Stimulated activated naive CD8-positive, alpha-beta T cell treated with anti-CD3 and anti-CD28 coated beads, Interleukin-15, amount 100 ng/mL, for 72 hours (primary cell): Measurements from ENCODE around the gene FBXO47.

Experiments
- ATAC-seq: fragments of 150-1000 bp; cut with Tn5 transposase; 2 replicates; pipeline ENCODE4 v1.10.0; 2021; ENCODE audit warnings: mild to moderate bottlenecking, moderate library complexity
- DNase-seq, 2 donors: peaks; one replicate each; pipeline ENCODE4 v3.0.0; 2021 to 2022
- H3K27ac Mint-ChIP-seq, 2 donors: one replicate each; pipeline ENCODE4 v1.8.0; 2022; ENCODE audit warnings: mild to moderate bottlenecking in 2 of 2, mixed read lengths in 2 of 2, moderate library complexity in 2 of 2
- H3K27me3 Mint-ChIP-seq: one replicate; pipeline ENCODE4 v1.8.0; 2022; ENCODE audit warnings: mixed read lengths
- H3K4me1 Mint-ChIP-seq: one replicate; pipeline ENCODE4 v1.8.0; 2022; ENCODE audit warnings: mild to moderate bottlenecking, mixed read lengths
- H3K4me3 Mint-ChIP-seq, 2 donors: one replicate each; pipeline ENCODE4 v1.8.0; 2022; ENCODE audit warnings: mild to moderate bottlenecking in 2 of 2, mixed read lengths in 2 of 2, moderate library complexity in 1 of 2
- H3K9me3 Mint-ChIP-seq, 2 donors: one replicate each; pipeline ENCODE4 v1.8.0; 2022; ENCODE audit warnings: mixed read lengths in 2 of 2

FBXO47 gene

GRCh38 chr17:38904892-38905291 lies 62.3 kb downstream of the FBXO47 start:
- no peak for ATAC-seq
- H3K4me1 Mint-ChIP-seq = peaks cover 74% of the 10 kb centered on the region
- H3K9me3 Mint-ChIP-seq = no peaks in the 10 kb centered on the region
- DNase-seq = no peak
- no peaks in the 10 kb centered on the region for H3K27me3 Mint-ChIP-seq
- H3K4me3 Mint-ChIP-seq = no peak overlapping the region
- no peak overlapping the region for H3K27ac Mint-ChIP-seq

GRCh38 chr17:38903404-38903803 lies 63.8 kb downstream of the FBXO47 start:
- peak overlapping the region in 1 of 2 donors; percentile 85 for H3K27ac Mint-ChIP-seq
- DNase-seq (no peak), ATAC-seq (no peak)
- H3K4me3 Mint-ChIP-seq = no peak overlapping the region
- peaks cover 79% of the 10 kb centered on the region for H3K4me1 Mint-ChIP-seq
- no peaks in the 10 kb centered on the region for H3K27me3 Mint-ChIP-seq
- H3K9me3 Mint-ChIP-seq = no peaks in the 10 kb centered on the region

- peak overlapping the region in 1 of 2 donors; percentile 55 for H3K4me3 Mint-ChIP-seq
- H3K27me3 Mint-ChIP-seq = no peaks in the 10 kb centered on the region
- H3K4me1 Mint-ChIP-seq = peaks cover 79% of the 10 kb centered on the region
- no peaks in the 10 kb centered on the region for H3K9me3 Mint-ChIP-seq
- H3K27ac Mint-ChIP-seq = peak overlapping the region in 1 of 2 donors; percentile 80
- ATAC-seq = no peak
- no peak for DNase-seq
Observed at GRCh38 chr17:38900978-38901656, 66.1 kb downstream of the FBXO47 start.

GRCh38 chr17:38899421-38899820 lies 67.8 kb downstream of the FBXO47 start:
- H3K4me3 Mint-ChIP-seq = peak overlapping the region; percentile 87 to 88
- no peaks in the 10 kb centered on the region for H3K27me3 Mint-ChIP-seq
- peak; percentile 29 for ATAC-seq
- H3K27ac Mint-ChIP-seq = peak overlapping the region; percentile 68 to 83
- DNase-seq = no peak
- peaks cover 81% of the 10 kb centered on the region for H3K4me1 Mint-ChIP-seq
- H3K9me3 Mint-ChIP-seq = no peaks in the 10 kb centered on the region

GRCh38 chr17:38898812-38899348 lies 68.3 kb downstream of the FBXO47 start:
- peak; percentile 92 for ATAC-seq
- H3K27ac Mint-ChIP-seq = peak overlapping the region; percentile 83 to 96
- no peaks in the 10 kb centered on the region for H3K9me3 Mint-ChIP-seq
- peak overlapping the region; percentile 87 to 88 for H3K4me3 Mint-ChIP-seq
- DNase-seq = peak; percentile 86 to 92
- peaks cover 87% of the 10 kb centered on the region for H3K4me1 Mint-ChIP-seq
- no peaks in the 10 kb centered on the region for H3K27me3 Mint-ChIP-seq

- H3K27me3 Mint-ChIP-seq = no peaks in the 10 kb centered on the region
- peak; percentile 55 to 57 for DNase-seq
- H3K27ac Mint-ChIP-seq = peak overlapping the region; percentile 83 to 96
- no peaks in the 10 kb centered on the region for H3K9me3 Mint-ChIP-seq
- H3K4me3 Mint-ChIP-seq = peak overlapping the region; percentile 87 to 88
- ATAC-seq = peak; percentile 49
- peaks cover 89% of the 10 kb centered on the region for H3K4me1 Mint-ChIP-seq
Observed at GRCh38 chr17:38898291-38898679, 68.9 kb downstream of the FBXO47 start.

- Mint-ChIP-seq H3K27ac (peak overlapping the region; percentile 83 to 96), H3K4me1 (peaks cover 89% of the 10 kb centered on the region), H3K4me3 (peak overlapping the region; percentile 87 to 88), H3K9me3 (no peaks in the 10 kb centered on the region), H3K27me3 (no peaks in the 10 kb centered on the region)
- peak; percentile 0 for ATAC-seq
- DNase-seq = no peak
Observed at GRCh38 chr17:38897671-38898290, 69.4 kb downstream of the FBXO47 start.

- DNase-seq (no peak), ATAC-seq (no peak)
- Mint-ChIP-seq H3K27ac (peak overlapping the region; percentile 74 to 96), H3K4me3 (peak overlapping the region; percentile 87 to 88), H3K4me1 (peaks cover 94% of the 10 kb centered on the region), H3K9me3 (no peaks in the 10 kb centered on the region), H3K27me3 (no peaks in the 10 kb centered on the region)
Observed at GRCh38 chr17:38897176-38897575, 70.0 kb downstream of the FBXO47 start.

GRCh38 chr17:38896346-38896954 lies 70.8 kb downstream of the FBXO47 start:
- Mint-ChIP-seq H3K9me3 (no peaks in the 10 kb centered on the region), H3K4me3 (peak overlapping the region in 1 of 2 donors; percentile 9), H3K27ac (peak overlapping the region; percentile 46 to 71), H3K4me1 (peaks cover 94% of the 10 kb centered on the region), H3K27me3 (no peaks in the 10 kb centered on the region)
- ATAC-seq (no peak), DNase-seq (no peak)

GRCh38 chr17:38894276-38894675 lies 72.9 kb downstream of the FBXO47 start:
- H3K9me3 Mint-ChIP-seq = no peaks in the 10 kb centered on the region
- H3K27ac Mint-ChIP-seq = peak overlapping the region; percentile 31 to 74
- H3K4me3 Mint-ChIP-seq = peak overlapping the region in 1 of 2 donors; percentile 67
- H3K27me3 Mint-ChIP-seq = no peaks in the 10 kb centered on the region
- DNase-seq (no peak), ATAC-seq (no peak)
- H3K4me1 Mint-ChIP-seq = peaks cover 96% of the 10 kb centered on the region

- H3K27me3 Mint-ChIP-seq = no peaks in the 10 kb centered on the region
- no peaks in the 10 kb centered on the region for H3K9me3 Mint-ChIP-seq
- H3K27ac Mint-ChIP-seq = peak overlapping the region; percentile 74 to 80
- DNase-seq (peak in 1 of 2 donors; percentile 57), ATAC-seq (peak; percentile 65)
- H3K4me3 Mint-ChIP-seq = peak overlapping the region; percentile 40 to 67
- H3K4me1 Mint-ChIP-seq = peaks cover 96% of the 10 kb centered on the region
Observed at GRCh38 chr17:38893607-38894006, 73.6 kb downstream of the FBXO47 start.

- H3K27ac Mint-ChIP-seq = peak overlapping the region in 1 of 2 donors; percentile 54
- ATAC-seq = peak; percentile 19
- no peaks in the 10 kb centered on the region for H3K9me3 Mint-ChIP-seq
- peaks cover 96% of the 10 kb centered on the region for H3K4me1 Mint-ChIP-seq
- peak overlapping the region; percentile 19 to 44 for H3K4me3 Mint-ChIP-seq
- DNase-seq = no peak
- no peaks in the 10 kb centered on the region for H3K27me3 Mint-ChIP-seq
Observed at GRCh38 chr17:38893113-38893512, 74.1 kb downstream of the FBXO47 start.

- Mint-ChIP-seq H3K4me3 (peak overlapping the region; percentile 15 to 44), H3K27ac (peak overlapping the region in 1 of 2 donors; percentile 54)
- DNase-seq = no peak
Observed at GRCh38 chr17:38892620-38893019, 74.6 kb downstream of the FBXO47 start.

GRCh38 chr17:38892083-38892482 lies 75.1 kb downstream of the FBXO47 start:
- DNase-seq (no peak), ATAC-seq (no peak)
- Mint-ChIP-seq H3K4me1 (peaks cover 96% of the 10 kb centered on the region), H3K27me3 (no peaks in the 10 kb centered on the region), H3K9me3 (no peaks in the 10 kb centered on the region), H3K27ac (no peak overlapping the region), H3K4me3 (peak overlapping the region in 1 of 2 donors; percentile 44)

More at GRCh38 chr17:38892620-38893019, 74.6 kb downstream of the FBXO47 start:
- Mint-ChIP-seq H3K4me1 (peaks cover 96% of the 10 kb centered on the region), H3K27me3 (no peaks in the 10 kb centered on the region), H3K9me3 (no peaks in the 10 kb centered on the region)
- no peak for ATAC-seq

GRCh38 chr17:38891441-38891840 lies 75.8 kb downstream of the FBXO47 start:
- peaks cover 96% of the 10 kb centered on the region for H3K4me1 Mint-ChIP-seq
- H3K9me3 Mint-ChIP-seq = no peaks in the 10 kb centered on the region
- peak overlapping the region; percentile 39 to 44 for H3K4me3 Mint-ChIP-seq
- DNase-seq = no peak
- ATAC-seq = no peak
- no peaks in the 10 kb centered on the region for H3K27me3 Mint-ChIP-seq
- peak overlapping the region in 1 of 2 donors; percentile 75 for H3K27ac Mint-ChIP-seq

- H3K27ac Mint-ChIP-seq = peak overlapping the region; percentile 83 to 91
- DNase-seq (no peak), ATAC-seq (peak; percentile 24)
- peaks cover 96% of the 10 kb centered on the region for H3K4me1 Mint-ChIP-seq
- no peaks in the 10 kb centered on the region for H3K27me3 Mint-ChIP-seq
- no peaks in the 10 kb centered on the region for H3K9me3 Mint-ChIP-seq
- peak overlapping the region; percentile 58 to 77 for H3K4me3 Mint-ChIP-seq
Observed at GRCh38 chr17:38890410-38890746, 76.8 kb downstream of the FBXO47 start.
